Aorta (tissue), 5 donors: Measurements from ENCODE around the gene HSD3B2. TPM values are rescaled to one million over a fixed set of nuclear protein-coding genes. Genes with fewer than 3 reads are reported as not detected.

Source experiments
- ATAC-seq: fragments of 200-7000 bp; cut with Tn5 transposase; one replicate; pipeline ENCODE4 v1.9.1; 2022; ENCODE audit warnings: moderate library complexity; ENCODE audit not compliant: low FRiP score
- DNase-seq, 2 donors: peaks; one replicate each; pipeline ENCODE4 v3.0.0-alpha.2; 2020
- H3K27ac ChIP-seq, 2 donors: one replicate each; pipeline ENCODE4 v1.5.1; 2013; ENCODE audit warnings: low read length in 2 of 2, mild to moderate bottlenecking in 2 of 2, moderate library complexity in 2 of 2, control low read depth in 1 of 2, inconsistent platforms in 1 of 2, low read depth in 1 of 2
- H3K27me3 ChIP-seq, 2 donors: one replicate each; pipeline ENCODE4 v1.6.1; 2013; ENCODE audit warnings: control low read depth in 1 of 2, low read length in 1 of 2, mild to moderate bottlenecking in 1 of 2, moderate library complexity in 1 of 2; ENCODE audit not compliant: insufficient read depth in 2 of 2, control insufficient read depth in 1 of 2
- H3K36me3 ChIP-seq, 2 donors: one replicate each; pipeline ENCODE4 v1.6.1; 2013; ENCODE audit warnings: control low read depth in 1 of 2, low read length in 1 of 2, mild to moderate bottlenecking in 1 of 2; ENCODE audit not compliant: insufficient read depth in 2 of 2, control insufficient read depth in 1 of 2
- H3K4me1 ChIP-seq, 2 donors: one replicate each; pipeline ENCODE4 v1.6.1; 2013; ENCODE audit warnings: low read length in 2 of 2, control low read depth in 1 of 2, mild to moderate bottlenecking in 1 of 2, moderate library complexity in 1 of 2; ENCODE audit not compliant: insufficient read depth in 2 of 2, control insufficient read depth in 1 of 2
- H3K4me3 ChIP-seq, 2 donors: one replicate each; pipeline ENCODE4 v1.5.1; 2013; ENCODE audit warnings: low read length in 2 of 2, control low read depth in 1 of 2, mild to moderate bottlenecking in 1 of 2
- H3K9me3 ChIP-seq: one replicate; pipeline ENCODE4 v1.6.1; 2013; ENCODE audit warnings: mild to moderate bottlenecking, low read length; ENCODE audit not compliant: control insufficient read depth
- WGBS, 2 donors: extraction: QIAGEN DNeasy Blood & Tissue Kit; methylation state at CpG; one replicate each; pipeline ENCODE4 v1.1.7; 2013; 5-methylcytosine and 5-hydroxymethylcytosine counted together
- intact Hi-C, 2 donors: fragments of 100-400 bp; cut with DNase I; formaldehyde crosslinking; loops; one replicate each; pipeline versions ENCODE4 v1.14.2 to v1.15.0; 2022
- polyA plus RNA-seq, 2 donors: library from polyadenylated mRNA; stranded (reverse); fragments of 200-250 nt; gene quantifications; one replicate each; pipeline ENCODE4 v1.2.3, GENCODE V29; 2013
- total RNA-seq, 2 donors: library from RNA; stranded (reverse); fragmentation: NEBNext Ultra II Directional; extraction: Animal tissue kit (Norgen Biotek cat#: 25700); gene quantifications; one replicate each; pipeline ENCODE4 v1.2.1, GENCODE V29; 2021
- donor health status: healthy with polysubstance abuse.
- donor health status: Bipolar disorder and iron deficiency.
- donor health status: DM: no; HTN: no; CAD: no.
- donor health status: DM: no; HTN: no; CAD: no.
- donor health status: DM: yes; HTN: yes; CAD: no.

Gene HSD3B2
- total and polyA plus RNA-seq, 4 donors = 0.23 to 0.55 TPM; not detected in 2

DNA sequence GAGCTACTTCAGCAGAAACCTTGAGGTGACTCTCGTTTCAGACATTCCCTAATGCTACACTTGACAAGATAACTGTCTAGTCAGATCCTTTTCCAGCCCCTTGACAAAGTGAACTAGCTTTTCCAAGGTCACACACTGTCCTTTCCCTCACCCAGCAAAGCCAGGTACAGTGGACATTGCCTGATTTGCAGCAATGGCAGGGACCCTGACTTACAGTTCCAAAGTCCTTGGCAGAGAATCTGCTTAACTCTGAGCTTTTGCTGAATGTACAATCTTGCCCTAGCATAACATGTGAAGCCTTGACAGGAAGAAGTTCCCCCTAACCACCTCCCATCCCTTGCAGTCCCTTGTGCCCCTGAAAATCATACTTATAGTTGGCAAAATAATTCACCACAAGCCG is 37.1 kb downstream of the HSD3B2 start:
- ATAC-seq (no peak), DNase-seq (no peak)
- Histone ChIP-seq H3K9me3 (no peaks in the 10 kb centered on the region), H3K36me3 (no peaks in the 10 kb centered on the region), H3K27me3 (no peaks in the 10 kb centered on the region), H3K4me1 (no peaks in the 10 kb centered on the region), H3K27ac (no peak overlapping the region), H3K4me3 (no peak overlapping the region)
- intact Hi-C loops = no loop called here
- WGBS, 2 donors = 69 to 72% methylated on average over 2 of the region's 2 CpGs

DNA sequence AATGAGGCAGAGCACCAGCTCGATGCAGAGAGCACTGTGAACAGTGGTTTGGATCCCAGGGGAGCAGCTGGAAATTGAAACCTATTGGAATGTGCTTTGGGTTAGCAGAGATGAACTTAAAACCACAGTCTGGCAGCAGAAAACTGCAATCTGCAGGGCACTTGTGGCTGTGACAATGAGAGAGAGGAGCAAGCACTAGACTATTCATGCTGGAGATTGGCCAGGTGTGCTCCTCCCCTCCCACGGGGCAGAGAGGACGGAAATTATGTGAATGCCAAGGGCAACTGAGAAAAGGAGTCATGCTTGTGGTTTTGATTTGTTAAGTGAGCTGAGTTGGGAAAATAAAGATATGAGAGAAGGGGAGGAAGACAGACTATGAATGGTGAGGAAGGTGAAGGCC is 38.1 kb downstream of the HSD3B2 start:
- DNase-seq = no peak
- Histone ChIP-seq H3K9me3 (no peaks in the 10 kb centered on the region), H3K27ac (no peak overlapping the region), H3K4me1 (no peaks in the 10 kb centered on the region), H3K27me3 (no peaks in the 10 kb centered on the region), H3K36me3 (no peaks in the 10 kb centered on the region), H3K4me3 (no peak overlapping the region)
- ATAC-seq = no peak
- 15 to 19% methylated on average over 3 of the region's 3 CpGs for WGBS, 2 donors
- intact Hi-C loops = no loop called here

DNA sequence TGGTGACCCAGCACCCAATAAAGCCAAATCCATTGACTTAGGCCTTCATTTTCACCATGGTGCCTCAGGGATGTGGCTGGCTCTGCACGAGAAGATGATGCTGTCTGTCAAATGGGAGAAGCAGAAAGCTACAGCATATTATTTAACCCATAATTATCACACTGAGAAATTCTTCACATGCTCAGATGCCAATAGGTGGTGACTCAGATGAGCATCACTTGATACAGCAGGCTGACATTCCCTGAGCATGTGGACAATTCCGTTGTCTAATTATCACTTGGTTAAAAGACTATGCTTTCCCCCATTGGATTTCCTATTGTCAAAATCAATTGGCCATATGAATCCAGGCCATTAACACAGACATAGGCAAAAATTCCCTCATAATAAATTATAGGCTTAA is 48.0 kb downstream of the HSD3B2 start:
- DNase-seq (no peak), ATAC-seq (no peak)
- WGBS, 2 donors = 89 to 94% methylated on average over 2 of the region's 2 CpGs
- intact Hi-C loops = no loop called here
- Histone ChIP-seq H3K27ac (no peak overlapping the region), H3K36me3 (no peaks in the 10 kb centered on the region), H3K27me3 (no peaks in the 10 kb centered on the region), H3K4me3 (no peak overlapping the region), H3K9me3 (no peaks in the 10 kb centered on the region), H3K4me1 (no peaks in the 10 kb centered on the region)

DNA sequence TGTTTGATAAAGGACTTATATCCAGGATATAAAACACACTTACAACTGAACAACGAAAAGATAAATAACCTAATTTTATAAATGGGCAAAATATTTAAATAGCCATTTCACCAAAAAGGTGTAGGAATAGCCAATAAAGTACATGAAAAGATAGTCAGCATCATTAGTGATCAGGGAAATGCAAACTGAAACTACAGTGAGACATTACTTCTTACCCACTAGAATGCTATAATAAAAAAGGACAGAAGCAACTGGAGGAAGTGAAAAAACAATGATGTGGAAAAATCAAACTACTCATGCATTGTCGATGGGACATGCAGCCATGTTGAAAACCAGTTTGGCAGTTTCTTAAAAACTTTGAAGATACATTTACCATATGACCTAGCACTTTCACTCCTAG is 48.6 kb downstream of the HSD3B2 start:
- no peak overlapping the region for H3K4me3 ChIP-seq
- DNase-seq (no peak), ATAC-seq (no peak)
- intact Hi-C loops = no loop called here
- no peaks in the 10 kb centered on the region for H3K9me3 ChIP-seq
- H3K27me3 ChIP-seq = no peaks in the 10 kb centered on the region
- 58 to 84% methylated on average over 2 of the region's 2 CpGs for WGBS, 2 donors
- H3K4me1 ChIP-seq = no peaks in the 10 kb centered on the region
- no peak overlapping the region for H3K27ac ChIP-seq
- no peaks in the 10 kb centered on the region for H3K36me3 ChIP-seq

DNA sequence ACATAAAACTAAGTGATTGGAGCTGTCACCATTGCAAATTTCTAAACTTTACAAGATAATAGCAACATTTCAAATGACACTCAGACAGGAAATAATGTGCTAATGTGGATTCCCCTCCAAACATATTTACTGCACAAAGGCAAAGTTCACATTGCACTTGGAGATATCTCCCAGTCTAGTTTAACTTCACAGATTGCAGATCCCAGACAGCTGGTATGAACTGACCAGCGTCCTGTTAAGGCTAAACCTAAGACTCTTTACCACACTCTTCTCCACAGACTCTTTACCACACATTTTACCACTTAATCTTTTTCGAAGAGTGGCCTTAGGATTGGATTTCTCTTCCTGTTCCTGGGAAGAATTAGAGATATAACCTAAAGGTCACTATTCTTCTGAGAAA is 51.5 kb downstream of the HSD3B2 start:
- DNase-seq (no peak), ATAC-seq (no peak)
- no peaks in the 10 kb centered on the region for H3K4me1 ChIP-seq
- no peaks in the 10 kb centered on the region for H3K36me3 ChIP-seq
- H3K9me3 ChIP-seq = no peaks in the 10 kb centered on the region
- no peak overlapping the region for H3K4me3 ChIP-seq
- H3K27ac ChIP-seq = no peak overlapping the region
- intact Hi-C loops = no loop called here
- 70 to 77% methylated on average over 2 of the region's 2 CpGs for WGBS, 2 donors
- H3K27me3 ChIP-seq = no peaks in the 10 kb centered on the region

DNA sequence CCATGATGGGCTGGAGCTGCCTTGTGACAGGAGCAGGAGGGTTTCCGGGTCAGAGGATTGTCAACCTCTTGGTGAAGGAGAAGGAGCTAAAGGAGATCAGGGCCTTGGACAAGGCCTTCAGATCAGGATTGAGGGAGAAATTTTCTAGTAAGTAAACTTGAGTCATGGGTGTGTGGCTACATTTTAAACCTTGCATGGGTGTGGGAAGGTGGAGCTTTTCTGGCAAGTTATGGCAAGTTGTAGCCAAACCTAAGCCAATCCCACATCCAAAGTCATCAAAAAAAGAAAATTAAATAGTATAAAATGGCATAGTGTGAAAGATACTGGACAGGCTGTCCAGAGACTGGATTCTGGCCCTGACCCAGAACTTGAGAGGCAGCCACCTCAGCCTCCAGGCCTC is 52.3 kb downstream of the HSD3B2 start:
- H3K36me3 ChIP-seq = no peaks in the 10 kb centered on the region
- intact Hi-C loops = no loop called here
- no peak overlapping the region for H3K27ac ChIP-seq
- no peaks in the 10 kb centered on the region for H3K4me1 ChIP-seq
- WGBS, 2 donors = 93 to 96% methylated on average over 1 of the region's 1 CpG
- no peak overlapping the region for H3K4me3 ChIP-seq
- no peaks in the 10 kb centered on the region for H3K9me3 ChIP-seq
- DNase-seq (no peak), ATAC-seq (no peak)
- no peaks in the 10 kb centered on the region for H3K27me3 ChIP-seq

DNA sequence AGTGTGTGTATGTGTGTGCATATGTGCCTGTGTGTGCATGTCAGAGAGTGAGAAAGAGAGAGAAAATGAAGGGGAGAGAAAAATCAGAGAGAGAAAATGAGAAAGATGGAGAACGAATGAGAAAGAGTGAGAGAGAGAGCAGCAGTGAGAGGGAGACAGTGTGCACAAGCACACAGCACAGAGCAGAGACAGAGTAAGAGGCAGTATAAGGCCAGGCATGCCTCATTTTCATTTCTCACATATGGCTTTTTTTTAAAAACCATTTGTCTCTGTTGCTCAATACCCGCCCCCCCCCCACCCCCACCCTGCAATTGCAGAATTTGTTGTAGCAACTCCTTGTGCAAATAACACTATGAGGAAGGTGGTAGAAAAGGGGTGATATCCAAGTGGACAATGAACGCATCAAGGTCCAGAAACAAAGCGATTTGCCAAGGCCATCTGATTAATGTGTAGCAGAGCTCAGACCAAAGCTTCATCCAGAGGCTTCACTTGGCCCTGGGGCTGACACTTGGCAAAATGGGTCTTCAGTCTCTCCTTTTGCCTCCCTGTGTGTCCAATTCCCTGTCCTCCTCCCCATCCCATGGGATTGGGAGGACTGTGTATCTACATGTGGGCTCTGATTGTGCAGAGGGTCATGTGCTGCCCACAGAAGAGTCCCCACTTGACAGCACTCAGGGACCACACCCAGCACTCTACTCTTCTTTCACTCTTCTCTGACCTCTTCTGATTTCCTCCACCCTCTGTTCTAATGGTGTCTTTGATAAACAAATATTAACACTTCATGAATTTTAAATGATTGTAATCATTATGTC is 53.1 kb downstream of the HSD3B2 start:
- H3K36me3 ChIP-seq = no peaks in the 10 kb centered on the region
- ATAC-seq (peak; percentile 31), DNase-seq (no peak)
- WGBS, 2 donors = 54 to 63% methylated on average over 4 of the region's 4 CpGs
- no peak overlapping the region for H3K27ac ChIP-seq
- H3K4me1 ChIP-seq = no peaks in the 10 kb centered on the region
- H3K4me3 ChIP-seq = no peak overlapping the region
- H3K27me3 ChIP-seq = no peaks in the 10 kb centered on the region
- intact Hi-C loops = no loop called here
- H3K9me3 ChIP-seq = no peaks in the 10 kb centered on the region

DNA sequence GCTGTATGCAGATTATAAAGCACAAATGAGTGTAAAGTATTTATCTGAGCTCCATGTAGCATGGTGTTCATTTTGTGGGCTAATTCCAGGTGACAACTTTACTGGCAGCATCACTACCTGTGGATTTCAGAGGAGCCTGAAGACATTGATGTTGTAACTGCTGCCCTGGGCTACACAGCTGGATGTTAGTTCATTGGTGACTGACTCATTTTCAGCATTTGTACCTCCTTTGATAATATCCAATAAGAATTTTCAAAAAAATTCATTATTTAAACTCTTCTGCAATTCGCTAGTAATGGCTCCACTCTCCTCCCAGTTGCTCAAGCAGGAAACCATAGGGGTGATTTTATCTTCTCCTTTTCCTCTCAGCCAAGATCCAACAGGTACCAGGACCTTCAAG is 54.8 kb downstream of the HSD3B2 start:
- intact Hi-C loops = no loop called here
- WGBS, 2 donors = 68 to 85% methylated on average over 1 of the region's 1 CpG
- DNase-seq (no peak), ATAC-seq (no peak)
- H3K4me3 ChIP-seq = no peak overlapping the region
- H3K27me3 ChIP-seq = no peaks in the 10 kb centered on the region
- H3K36me3 ChIP-seq = no peaks in the 10 kb centered on the region
- no peaks in the 10 kb centered on the region for H3K9me3 ChIP-seq
- H3K27ac ChIP-seq = no peak overlapping the region
- no peaks in the 10 kb centered on the region for H3K4me1 ChIP-seq

DNA sequence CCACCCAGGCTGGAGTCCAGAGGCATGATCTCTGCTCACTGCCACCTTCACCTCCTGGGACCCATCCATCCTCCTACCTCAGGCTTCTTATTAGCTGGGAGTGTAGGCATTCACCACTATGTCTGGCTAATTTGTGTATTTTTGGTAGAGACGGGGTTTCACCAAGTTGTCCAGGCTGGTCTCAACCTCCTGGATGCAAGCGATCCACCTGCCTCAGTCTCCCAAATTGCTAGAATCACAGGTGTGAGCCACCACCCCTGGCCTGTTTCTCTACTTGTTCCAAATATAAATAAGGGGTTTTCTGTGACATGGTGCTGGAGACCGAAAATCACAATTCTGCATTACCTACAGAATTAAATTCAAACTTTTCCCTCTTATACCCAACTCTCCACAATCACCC is 55.4 kb downstream of the HSD3B2 start:
- no peak overlapping the region for H3K27ac ChIP-seq
- ATAC-seq = no peak
- no peaks in the 10 kb centered on the region for H3K4me1 ChIP-seq
- no peak for DNase-seq
- no peak overlapping the region for H3K4me3 ChIP-seq
- no peaks in the 10 kb centered on the region for H3K27me3 ChIP-seq
- no peaks in the 10 kb centered on the region for H3K36me3 ChIP-seq
- WGBS, 2 donors = 87 to 92% methylated on average over 3 of the region's 3 CpGs
- intact Hi-C loops = no loop called here
- no peaks in the 10 kb centered on the region for H3K9me3 ChIP-seq
